Germinal center (tissue), 1 donor: ENCODE data around the gene GALR3.

ENCODE experiments used
- DNase-seq: peaks from one replicate; pipeline ENCODE4 v3.0.0; 2012; ENCODE audit warnings: mixed read lengths, low spot score

The GALR3 gene

DNA sequence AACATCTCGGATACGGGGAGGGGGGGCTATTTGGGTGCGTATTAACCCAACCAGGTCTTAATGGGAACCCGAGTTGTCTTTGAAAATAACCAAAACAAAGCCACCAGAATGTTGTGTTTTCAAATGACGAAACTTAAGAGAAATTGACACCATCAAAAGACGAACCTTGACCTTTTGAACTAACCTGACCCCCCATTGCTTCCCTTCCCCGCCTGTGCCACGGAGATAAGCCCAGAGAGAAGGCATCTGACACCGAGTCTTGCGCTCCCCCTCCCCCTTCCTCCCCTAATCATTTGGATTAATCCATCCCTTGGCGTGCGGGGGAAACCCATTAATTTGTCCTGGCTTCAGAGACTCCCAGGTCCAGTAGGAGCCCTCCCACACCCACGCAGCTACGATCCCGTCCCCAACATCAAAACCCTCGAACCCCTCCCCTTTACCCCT, 20.0 kb upstream of the GALR3 start:
- DNase-seq: no peak

DNA sequence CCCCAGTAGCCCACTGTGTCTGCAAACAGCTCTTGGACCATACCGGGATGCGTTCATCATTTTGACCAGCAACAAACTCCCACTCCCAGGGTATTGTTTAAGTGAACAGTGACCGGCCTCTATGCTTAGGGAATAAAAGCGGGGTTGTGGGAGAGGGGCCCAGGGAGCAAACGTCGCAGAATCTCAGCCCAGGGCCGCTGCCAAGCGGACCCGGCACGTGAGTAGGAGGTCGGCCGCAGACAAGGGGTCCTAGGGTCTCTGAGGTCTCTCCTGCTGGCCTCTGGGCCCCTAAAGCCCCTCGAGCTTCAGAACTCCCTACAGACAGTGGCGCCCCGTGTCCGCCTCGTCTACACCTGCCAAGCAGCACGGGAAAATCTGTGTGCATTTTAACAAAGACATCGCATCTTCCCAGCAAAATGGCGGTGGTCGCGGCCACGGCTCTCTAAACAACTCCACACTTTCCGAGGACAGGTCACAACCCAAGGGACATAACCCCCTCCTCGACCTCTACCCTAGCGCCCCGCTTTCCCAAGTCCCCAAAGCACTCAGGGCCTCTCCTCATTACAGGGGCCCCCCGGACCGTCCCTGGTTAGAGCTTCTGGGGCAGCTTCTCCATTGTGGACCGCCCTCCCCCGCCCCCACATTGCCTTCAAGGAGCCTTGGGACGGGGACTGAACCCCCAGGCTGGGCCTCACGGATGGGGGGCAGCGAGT, 19.4 kb upstream of the GALR3 start:
- no peak for DNase-seq

DNA sequence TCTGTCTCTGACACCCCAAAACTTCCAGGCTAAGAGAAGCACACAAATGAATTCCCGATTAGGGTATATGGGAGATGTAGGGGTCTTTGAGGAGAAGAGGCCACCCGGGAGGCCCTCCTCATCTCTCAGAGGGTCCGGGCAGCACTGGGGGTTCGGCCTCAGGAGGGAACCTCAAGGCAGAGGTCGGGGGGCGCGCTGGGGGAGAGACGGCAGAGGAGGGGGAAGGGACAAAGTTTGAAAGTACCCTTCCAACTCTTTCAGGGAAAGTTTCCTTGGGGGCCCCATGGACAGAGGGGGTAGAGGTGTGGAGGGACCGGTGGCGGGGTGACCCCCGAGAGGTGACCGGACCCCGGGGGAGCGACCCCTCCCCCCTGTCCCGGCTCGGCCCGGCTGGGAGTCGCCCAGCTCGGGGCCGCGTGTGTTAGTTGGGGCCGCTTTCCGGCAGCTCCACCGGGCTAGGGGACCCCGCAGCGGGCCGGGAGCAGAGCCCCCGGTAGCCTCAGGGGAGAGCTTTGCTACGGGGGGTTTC, 18.8 kb upstream of the GALR3 start:
- DNase-seq: no peak

DNA sequence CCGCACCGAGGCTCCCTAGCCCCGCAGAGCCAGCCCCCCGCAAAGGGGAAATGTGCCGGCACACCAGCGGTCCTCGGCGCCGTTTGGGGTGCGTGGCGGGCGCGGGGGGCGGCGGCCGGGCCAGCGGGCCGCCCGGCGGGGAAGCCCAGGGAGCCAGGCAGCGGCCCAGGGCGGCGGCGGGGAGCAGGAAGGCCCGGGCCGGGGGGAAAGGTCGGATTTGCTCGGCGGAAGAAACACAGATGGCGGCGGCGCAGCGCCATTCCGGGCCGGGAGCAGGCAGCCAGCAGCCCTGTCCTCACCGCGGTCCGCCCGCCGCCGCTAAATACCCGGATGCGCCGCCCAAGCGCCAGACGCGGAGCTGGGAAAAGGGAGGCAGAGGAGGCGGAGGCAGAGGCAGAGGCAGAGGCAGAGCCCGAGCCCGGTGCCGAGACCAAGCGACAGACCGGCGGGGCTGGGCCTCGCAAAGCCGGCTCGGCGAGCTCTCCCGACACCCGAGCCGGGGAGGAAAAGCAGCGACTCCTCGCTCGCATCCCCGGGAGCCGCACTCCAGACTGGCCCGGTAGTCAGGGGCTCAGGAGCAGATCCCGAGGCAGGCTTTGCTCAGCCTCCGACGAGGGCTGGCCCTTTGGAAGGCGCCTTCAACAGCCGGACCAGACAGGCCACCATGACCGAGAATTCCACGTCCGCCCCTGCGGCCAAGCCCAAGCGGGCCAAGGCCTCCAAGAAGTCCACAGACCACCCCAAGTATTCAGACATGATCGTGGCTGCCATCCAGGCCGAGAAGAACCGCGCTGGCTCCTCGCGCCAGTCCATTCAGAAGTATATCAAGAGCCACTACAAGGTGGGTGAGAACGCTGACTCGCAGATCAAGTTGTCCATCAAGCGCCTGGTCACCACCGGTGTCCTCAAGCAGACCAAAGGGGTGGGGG, 18.0 kb upstream of the GALR3 start:
- DNase-seq: peak; percentile 69

DNA sequence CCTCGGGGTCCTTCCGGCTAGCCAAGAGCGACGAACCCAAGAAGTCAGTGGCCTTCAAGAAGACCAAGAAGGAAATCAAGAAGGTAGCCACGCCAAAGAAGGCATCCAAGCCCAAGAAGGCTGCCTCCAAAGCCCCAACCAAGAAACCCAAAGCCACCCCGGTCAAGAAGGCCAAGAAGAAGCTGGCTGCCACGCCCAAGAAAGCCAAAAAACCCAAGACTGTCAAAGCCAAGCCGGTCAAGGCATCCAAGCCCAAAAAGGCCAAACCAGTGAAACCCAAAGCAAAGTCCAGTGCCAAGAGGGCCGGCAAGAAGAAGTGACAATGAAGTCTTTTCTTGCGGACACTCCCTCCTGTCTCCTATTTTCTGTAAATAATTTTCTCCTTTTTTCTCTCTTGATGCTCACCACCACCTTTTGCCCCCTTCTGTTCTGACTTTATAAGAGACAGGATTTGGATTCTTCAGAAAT, 17.3 kb upstream of the GALR3 start:
- DNase-seq: no peak

DNA sequence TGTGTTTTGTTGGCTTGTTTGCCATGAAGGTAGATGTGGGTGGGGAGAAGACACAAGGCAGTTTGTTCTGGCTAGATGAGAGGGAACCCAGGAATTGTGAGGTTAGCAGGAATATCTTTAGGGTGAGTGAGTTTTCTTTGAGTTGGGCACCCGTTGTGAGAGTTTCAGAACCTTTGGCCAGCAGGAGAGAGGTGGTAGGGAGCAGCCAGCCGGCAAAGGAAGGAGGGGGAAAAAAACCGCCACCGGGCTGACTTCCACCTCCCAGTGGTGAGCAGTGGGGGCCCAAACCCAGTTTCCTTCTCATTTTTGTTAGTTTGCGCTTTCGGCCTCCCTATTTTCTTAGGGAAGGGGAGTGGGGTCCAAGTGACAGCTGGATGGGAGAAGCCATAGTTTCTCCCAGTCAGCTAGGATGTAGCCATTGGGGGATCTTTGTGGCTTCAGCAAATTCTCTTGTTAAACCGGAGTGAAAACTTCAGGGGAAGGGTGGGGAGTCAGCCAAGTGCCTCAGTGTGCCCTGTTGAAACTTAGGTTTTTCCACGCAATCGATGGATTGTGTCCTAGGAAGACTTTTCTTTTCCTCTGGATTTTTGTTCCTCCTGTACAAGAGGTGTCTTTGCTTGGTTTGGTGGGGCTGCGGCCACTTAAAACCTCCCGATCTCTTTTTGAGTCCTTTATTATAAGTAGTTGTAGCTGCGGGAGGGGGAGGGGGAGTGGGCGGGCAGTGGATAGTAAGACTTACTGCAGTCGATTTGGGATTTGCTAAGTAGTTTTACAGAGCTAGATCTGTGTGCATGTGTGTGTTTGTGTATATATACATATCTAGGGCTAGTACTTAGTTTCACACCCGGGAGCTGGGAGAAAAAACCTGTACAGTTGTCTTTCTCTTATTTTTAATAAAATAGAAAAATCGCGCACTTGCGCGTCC, 16.5 kb upstream of the GALR3 start:
- DNase-seq: no peak

DNA sequence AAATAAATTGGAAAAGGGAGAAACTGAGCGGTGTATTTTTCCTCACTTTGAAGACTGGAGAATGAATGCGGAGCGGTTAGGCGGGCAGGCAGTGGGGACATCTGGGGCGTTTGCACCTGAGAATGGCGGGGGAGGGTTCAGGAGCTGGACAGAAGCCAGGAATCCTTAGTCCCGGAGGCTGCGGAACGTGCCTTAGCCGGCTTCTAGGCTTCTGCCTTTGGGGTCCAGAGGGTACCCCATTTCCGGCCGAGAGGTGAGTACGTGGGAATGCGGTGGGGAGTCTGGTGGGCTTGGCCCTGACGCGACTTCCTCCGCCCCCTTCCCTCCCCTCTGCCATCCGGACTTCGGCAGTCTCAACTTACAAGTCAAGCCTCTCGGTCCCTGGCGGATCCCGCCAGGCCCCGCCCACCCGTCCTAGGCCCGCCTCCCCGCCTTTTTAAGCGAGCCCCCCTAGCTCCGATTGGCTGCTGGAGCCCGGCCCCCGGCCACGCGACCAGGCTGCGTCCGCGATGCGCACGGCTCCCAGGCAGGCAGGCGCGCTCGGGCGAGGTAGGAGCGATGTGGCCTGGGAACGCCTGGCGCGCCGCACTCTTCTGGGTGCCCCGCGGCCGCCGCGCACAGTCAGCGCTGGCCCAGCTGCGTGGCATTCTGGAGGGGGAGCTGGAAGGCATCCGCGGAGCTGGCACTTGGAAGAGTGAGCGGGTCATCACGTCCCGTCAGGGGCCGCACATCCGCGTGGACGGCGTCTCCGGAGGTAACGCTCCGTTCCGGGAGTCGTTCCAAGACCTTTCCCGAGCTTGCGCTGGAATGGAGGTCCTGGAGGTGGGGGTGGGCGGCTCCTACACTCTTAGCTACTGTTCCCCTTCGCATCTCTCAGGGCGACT, 15.5 kb upstream of the GALR3 start, which contains the start of gene GCAT:
Gene GCAT (plus strand): TSS at position 525 of the 884 bp plus-strand sequence. CDS start 34 bp downstream, at position 559.
- peak; percentile 98 for DNase-seq

DNA sequence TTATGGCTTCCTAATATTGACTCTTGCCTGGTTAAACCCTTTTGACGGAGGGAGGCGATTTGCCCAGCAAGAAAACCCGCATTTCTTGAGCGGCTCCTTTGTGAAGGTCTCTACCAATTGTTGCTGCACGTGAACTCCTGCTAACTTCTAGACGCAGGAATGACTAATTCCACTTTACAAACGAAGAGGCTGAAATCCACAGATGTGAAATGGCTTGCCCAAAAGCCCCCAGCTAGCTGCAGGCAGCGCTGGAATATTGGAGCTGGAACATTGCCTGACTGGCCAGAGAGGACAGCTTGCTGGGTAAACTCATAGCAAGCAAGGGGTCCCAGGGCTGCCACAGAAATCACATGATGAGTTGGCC, 14.9 kb upstream of the GALR3 start:
- DNase-seq: no peak

DNA sequence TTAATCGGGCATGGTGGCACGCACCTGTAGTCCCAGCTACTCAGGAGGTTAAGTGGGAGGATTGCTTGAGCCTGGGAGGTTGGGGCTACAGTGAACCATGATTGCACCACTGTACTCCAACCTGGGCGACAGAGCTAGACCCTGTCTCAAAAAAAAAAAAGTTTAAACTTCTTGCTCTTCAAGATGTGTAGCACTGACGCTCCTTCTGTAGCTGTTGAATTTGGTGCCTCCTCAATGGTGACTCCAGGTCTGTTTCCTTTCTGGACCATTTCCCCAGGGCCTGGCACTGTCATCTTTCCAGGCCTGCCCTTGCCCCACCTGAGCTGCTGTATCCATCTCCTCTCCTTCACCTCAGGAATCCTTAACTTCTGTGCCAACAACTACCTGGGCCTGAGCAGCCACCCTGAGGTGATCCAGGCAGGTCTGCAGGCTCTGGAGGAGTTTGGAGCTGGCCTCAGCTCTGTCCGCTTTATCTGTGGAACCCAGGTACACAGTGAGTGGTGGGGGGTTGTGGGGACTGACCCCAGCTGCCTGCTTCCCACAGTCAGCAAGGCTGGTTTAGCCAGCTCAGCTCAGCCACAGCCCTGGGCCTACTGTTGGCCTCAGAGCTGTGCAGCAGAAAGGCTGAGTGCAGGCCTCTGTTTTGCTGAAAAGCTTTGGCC, 13.4 kb upstream of the GALR3 start:
- DNase-seq: no peak

DNA sequence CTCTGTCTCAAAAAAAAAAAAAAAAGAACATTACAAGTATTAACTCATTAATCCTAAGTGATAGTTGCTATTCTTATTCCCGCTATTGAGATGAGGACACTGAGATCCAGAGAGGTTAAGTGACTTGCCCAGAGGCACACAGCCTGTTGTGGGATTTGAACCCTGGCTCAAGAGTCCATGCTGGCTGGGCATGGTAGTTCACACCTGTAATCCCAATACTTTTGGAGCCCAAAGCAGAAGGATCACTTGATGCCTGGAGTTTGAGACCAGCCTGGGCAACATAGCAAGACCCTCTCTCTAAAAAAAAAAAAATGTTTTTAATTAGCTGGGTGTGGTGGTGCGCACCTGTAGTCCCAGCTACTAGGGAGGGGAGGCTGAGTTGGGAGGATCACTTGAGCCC, 11.3 kb upstream of the GALR3 start:
- no peak for DNase-seq

DNA sequence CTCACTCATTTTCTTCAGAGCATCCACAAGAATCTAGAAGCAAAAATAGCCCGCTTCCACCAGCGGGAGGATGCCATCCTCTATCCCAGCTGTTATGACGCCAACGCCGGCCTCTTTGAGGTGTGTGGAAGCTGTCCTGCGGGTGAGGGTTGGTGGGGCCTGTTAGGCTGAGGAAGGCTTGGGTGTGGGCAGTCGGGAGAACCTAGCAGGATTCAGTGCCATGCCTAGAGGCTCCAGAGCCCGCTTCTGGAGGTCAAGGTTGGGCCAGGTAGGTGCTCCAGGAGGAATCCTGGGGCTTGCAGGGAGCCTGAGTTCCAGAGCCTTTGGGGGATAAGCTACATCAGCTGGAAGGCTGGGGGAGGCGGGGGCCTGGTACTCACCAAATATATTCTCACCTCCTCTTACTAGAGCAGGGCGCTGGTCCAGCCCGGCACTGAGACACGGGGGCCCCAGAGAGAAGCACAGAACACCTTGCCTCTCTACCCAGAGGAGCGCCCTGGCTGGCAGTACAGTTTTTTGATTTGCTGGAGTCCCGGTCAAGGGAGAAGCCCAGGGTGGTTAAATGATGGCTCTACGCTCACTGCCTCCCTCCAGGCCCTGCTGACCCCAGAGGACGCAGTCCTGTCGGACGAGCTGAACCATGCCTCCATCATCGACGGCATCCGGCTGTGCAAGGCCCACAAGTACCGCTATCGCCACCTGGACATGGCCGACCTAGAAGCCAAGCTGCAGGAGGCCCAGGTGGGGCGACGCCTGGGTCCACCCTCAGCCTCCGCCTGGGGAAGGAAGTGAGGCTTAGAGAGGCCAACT, 10.1 kb upstream of the GALR3 start:
- DNase-seq: no peak

DNA sequence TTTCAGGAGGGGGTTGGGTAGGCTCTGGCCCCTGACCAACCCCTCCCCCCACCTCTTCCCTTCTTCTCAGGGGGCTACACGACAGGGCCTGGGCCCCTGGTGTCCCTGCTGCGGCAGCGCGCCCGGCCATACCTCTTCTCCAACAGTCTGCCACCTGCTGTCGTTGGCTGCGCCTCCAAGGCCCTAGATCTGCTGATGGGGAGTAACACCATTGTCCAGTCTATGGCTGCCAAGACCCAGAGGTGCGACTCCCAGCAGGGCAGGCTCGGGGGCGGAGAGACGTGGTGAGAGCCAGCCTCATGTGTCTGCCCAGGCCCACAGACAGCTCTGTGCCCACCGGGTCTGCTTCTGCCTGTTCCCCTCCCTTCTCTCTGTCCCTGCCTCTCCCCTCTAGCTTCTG, 7.6 kb upstream of the GALR3 start:
- no peak for DNase-seq

DNA sequence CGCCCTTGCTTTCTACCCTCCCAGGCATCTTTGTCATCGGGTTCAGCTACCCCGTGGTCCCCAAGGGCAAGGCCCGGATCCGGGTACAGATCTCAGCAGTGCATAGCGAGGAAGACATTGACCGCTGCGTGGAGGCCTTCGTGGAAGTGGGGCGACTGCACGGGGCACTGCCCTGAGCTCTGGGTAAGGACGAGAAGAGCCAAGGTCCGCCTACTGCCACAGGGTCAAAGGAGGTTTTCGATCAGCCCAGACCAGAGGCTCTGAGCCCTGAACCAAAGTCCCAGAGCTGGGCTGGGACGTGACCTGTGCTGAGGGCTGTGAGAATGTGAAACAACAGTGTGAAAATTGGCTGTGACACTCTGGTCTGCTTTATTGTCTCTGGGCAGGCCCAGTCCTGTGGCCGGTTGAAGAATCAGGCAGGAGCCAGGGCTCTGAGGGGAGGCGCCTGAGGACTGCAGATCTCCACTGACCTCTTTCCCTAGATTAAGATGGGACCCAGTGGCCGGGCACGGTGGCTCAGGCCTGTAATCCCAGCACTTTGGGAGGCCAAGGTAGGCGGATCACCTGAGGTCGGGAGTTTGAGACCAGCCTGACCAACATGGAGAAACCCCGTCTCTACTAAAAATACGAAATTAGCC, 6.5 kb upstream of the GALR3 start:
- DNase-seq: no peak

DNA sequence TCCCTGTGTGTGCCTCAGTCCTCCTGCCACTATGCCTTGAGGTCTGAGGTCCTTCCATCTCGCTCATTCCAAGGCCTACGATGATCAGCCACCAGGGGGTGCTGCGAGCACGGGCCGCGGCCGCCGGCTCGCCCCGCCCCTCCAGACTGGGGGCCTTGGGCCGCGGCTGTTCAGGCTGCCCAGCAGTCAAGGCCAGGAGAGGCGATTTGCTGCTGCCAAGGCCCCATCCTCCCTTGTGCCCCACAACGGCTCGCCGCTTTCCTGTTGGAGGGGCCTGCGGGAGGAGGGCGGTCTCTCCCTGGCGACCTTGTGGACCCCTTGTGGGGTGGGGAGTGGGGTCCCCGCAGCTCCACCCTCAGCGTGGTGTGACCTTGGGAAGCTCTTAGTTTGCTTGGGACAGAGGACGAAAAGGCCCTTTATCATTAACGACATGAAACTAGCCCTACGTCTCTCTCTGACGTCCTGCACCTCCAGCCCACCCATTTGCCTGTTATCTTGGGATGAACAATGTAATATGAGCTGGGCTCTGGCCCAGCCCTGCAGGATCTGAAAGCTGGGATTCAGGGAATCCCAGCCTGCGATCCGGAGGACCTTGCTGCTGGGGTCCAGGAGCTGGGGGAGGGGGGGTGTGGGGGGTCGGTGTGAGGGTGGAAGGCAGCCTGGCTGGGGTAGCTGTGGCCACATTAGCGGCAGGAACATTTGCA, 5.3 kb upstream of the GALR3 start:
- peak; percentile 88 for DNase-seq

DNA sequence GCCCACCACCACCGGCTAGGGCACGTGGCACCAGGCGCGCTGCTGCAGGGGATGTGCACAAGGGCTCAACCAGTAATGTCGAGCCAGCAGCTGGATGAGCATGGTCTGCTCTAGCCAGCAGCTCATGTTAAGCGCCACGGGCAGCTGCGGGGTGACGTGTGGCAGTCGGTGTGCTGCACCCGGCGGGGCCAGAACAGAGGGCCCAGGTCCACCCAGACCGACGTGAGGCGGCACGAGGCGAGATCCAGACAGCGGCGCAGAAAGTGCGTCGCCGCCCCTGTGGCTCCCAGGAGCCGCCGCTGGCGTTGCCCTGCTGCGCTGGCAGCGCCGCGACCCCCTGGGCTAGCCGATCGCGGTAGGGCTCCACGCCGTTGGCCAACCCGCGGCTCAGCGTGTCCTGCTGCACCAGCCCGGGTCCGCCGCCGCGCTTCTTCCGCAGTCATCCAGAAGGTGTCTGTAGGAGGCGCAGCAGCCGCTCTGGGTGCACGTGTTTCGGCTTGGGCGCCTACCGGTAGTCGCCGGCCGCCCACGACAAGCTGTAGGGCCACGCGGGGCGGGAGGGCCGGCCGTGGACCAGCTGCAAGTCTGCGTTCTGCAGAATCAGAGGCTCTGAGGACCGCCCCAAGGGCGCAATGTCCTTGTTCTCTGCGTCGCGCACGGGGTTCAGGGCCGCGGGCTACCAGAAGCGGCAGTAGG, 4.6 kb upstream of the GALR3 start:
- DNase-seq: peak; percentile 82

DNA sequence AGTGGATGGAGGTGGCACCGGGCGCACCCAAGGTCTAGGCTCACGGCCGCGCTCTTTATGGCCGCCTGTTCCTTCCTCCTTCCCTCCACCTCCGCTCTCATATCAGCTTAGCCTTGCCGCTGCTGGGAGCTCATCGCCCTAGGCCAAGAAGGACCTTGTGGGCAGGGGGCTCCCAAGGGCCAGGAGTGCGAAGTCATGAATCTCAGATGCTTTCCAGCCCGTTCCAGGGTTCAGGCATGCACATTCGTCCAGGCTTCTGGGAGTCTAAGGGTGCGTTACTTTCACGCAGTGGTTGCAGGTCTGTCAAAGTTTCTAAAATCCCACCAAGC, 4.1 kb upstream of the GALR3 start:
- no peak for DNase-seq

DNA sequence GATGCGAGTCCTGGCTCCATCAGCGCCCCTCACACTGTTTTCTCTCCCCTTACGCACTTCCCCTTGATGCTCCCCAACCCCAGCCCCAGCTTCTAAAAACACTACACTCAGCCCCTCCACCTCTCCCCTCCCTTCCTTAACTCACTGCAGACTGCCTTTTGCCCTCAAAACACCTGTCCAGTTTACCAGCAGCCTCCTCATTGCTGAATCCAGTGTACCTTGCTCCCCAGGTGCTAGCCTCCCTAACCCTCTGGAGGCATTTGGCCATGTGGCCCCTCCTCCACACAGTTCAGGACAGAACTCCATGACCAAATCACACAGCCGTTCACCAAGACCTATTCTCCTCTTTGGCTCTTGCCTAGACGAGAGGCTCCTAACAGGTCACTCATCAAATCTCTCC, 2.8 kb upstream of the GALR3 start:
- DNase-seq: no peak
